ENCODE data around the gene XPO4.

DNA sequence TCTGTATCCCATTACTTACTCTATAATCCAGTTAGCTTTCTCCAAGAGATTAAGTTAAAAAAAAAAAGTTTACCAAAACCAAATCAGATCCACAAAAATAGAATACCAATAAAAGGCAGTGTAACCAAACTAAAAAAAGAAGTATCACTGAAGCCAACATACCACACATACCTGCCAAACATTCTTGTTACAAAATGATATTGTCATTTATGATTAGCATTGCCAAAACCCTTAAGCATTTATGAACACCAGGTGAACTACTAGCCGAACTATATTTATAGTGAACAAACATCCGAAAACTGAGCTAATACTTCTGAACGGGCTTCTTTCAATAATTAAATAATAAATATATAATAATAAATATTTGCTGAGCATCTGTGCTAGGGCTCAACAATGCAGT lies 69.7 kb downstream of the XPO4 start:
- TF ChIP-seq, protein P1, sequence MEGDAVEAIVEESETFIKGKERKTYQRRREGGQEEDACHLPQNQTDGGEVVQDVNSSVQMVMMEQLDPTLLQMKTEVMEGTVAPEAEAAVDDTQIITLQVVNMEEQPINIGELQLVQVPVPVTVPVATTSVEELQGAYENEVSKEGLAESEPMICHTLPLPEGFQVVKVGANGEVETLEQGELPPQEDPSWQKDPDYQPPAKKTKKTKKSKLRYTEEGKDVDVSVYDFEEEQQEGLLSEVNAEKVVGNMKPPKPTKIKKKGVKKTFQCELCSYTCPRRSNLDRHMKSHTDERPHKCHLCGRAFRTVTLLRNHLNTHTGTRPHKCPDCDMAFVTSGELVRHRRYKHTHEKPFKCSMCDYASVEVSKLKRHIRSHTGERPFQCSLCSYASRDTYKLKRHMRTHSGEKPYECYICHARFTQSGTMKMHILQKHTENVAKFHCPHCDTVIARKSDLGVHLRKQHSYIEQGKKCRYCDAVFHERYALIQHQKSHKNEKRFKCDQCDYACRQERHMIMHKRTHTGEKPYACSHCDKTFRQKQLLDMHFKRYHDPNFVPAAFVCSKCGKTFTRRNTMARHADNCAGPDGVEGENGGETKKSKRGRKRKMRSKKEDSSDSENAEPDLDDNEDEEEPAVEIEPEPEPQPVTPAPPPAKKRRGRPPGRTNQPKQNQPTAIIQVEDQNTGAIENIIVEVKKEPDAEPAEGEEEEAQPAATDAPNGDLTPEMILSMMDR (conservative IDR thresholded peaks at IDR 0.05 in 1 of 2, IDR thresholded peaks at IDR 0.05 in 1 of 2; ENCODE audit: low read depth in 1 of 2, low read length in 2 of 2) = no peak
- TF ChIP-seq EZH2 (IDR thresholded peaks at IDR 0.05; ENCODE audit: low read length, missing control alignments) = no peak
